Loucy (cell line): ENCODE results near the gene PNCK.

ENCODE experiments used
- H2AFZ ChIP-seq: fragments of 200-600 bp; sonication (generic); 2 replicates; pipeline ENCODE4 v1.6.0; 2016; ENCODE audit warnings: antibody characterized with exemption, mild to moderate bottlenecking, low read length, moderate library complexity
- H3F3A ChIP-seq: fragments of 200-600 bp; 2 replicates; pipeline ENCODE4 v1.6.0; 2016; ENCODE audit warnings: antibody characterized with exemption, low read depth, mild to moderate bottlenecking
- H3K27me3 ChIP-seq: fragments of 200-600 bp; sonication (generic); 2 replicates; pipeline ENCODE4 v1.6.1; 2014; ENCODE audit warnings: low read length, mild to moderate bottlenecking; ENCODE audit not compliant: insufficient read depth, poor library complexity, severe bottlenecking
- H3K36me3 ChIP-seq: fragments of 200-600 bp; sonication (generic); 2 replicates; pipeline ENCODE4 v1.6.1; 2016; ENCODE audit warnings: low read length; ENCODE audit not compliant: insufficient read depth
- H3K4me1 ChIP-seq: fragments of 200-600 bp; sonication (generic); 2 replicates; pipeline ENCODE4 v1.5.1; 2014; ENCODE audit warnings: low read length, mild to moderate bottlenecking; ENCODE audit not compliant: insufficient read depth, poor library complexity, severe bottlenecking
- H3K4me2 ChIP-seq: fragments of 200-600 bp; sonication (generic); 2 replicates; pipeline ENCODE4 v1.6.0; 2014; ENCODE audit warnings: antibody characterized with exemption, low read length, low read depth, mild to moderate bottlenecking; ENCODE audit not compliant: poor library complexity, severe bottlenecking
- H3K4me3 ChIP-seq: fragments of 200-600 bp; sonication (generic); 2 replicates; pipeline ENCODE4 v1.5.1; 2014; ENCODE audit warnings: low read length, mild to moderate bottlenecking, mixed read lengths; ENCODE audit not compliant: poor library complexity, severe bottlenecking
- H3K79me2 ChIP-seq: fragments of 200-600 bp; sonication (generic); 2 replicates; pipeline ENCODE4 v1.6.1; 2014; ENCODE audit warnings: low read length; ENCODE audit not compliant: insufficient read depth
- H3K9ac ChIP-seq: fragments of 200-600 bp; sonication (generic); 2 replicates; pipeline ENCODE4 v1.6.0; 2014; ENCODE audit warnings: mild to moderate bottlenecking, low read depth, low read length, moderate library complexity; ENCODE audit not compliant: poor library complexity, severe bottlenecking
- H3K9me2 ChIP-seq: fragments of 200-600 bp; sonication (generic); replicated peaks from 2 replicates; pipeline ENCODE4 v1.6.1; 2016; ENCODE audit warnings: low read depth, low read length, mixed read lengths
- H3K9me3 ChIP-seq: fragments of 200-600 bp; sonication (generic); 2 replicates; pipeline ENCODE4 v1.6.1; 2014; ENCODE audit warnings: mild to moderate bottlenecking, antibody characterized with exemption, low read length, low read depth; ENCODE audit not compliant: insufficient read depth
- H4K20me1 ChIP-seq: fragments of 200-600 bp; sonication (generic); 2 replicates; pipeline ENCODE4 v1.6.0; 2014; ENCODE audit warnings: antibody characterized with exemption, low read length, mild to moderate bottlenecking; ENCODE audit not compliant: insufficient read depth, poor library complexity, severe bottlenecking
- CTCF ChIP-seq: fragments of 200-600 bp; sonication (generic); conservative IDR thresholded peaks from 2 replicates; pipeline ENCODE4 v1.5.1; 2014; ENCODE audit warnings: mild to moderate bottlenecking, antibody characterized with exemption, low read length
- EZH2phosphoT487 ChIP-seq: fragments of 200-600 bp; IDR thresholded peaks from 2 replicates; pipeline ENCODE4 v1.6.1; 2018; ENCODE audit warnings: antibody characterized with exemption, mild to moderate bottlenecking, moderate library complexity, borderline replicate concordance

PNCK gene

GRCh38 chrX:153621949-153622598 is 51.5 kb downstream of the PNCK start:
- Histone ChIP-seq H3K36me3 (no peaks in the 10 kb centered on the region), H3F3A (no peaks in the 10 kb centered on the region), H3K9me2 (no peaks in the 10 kb centered on the region), H3K27me3 (no peaks in the 10 kb centered on the region), H3K9me3 (no peaks in the 10 kb centered on the region), H4K20me1 (no peaks in the 10 kb centered on the region), H3K4me1 (no peaks in the 10 kb centered on the region), H3K9ac (no peak overlapping the region), H3K79me2 (no peaks in the 10 kb centered on the region), H3K4me3 (no peak overlapping the region), H2AFZ (no peak overlapping the region), H3K4me2 (no peak overlapping the region)
- TF ChIP-seq CTCF (no peak), EZH2phosphoT487 (no peak)

- H2AFZ ChIP-seq, result no peak overlapping the region
- no peak overlapping the region for H3K4me2 ChIP-seq
- no peaks in the 10 kb centered on the region for H3F3A ChIP-seq
- TF ChIP-seq CTCF, result no peak
- no peak for TF ChIP-seq EZH2phosphoT487
- no peaks in the 10 kb centered on the region for H4K20me1 ChIP-seq
- no peak overlapping the region for H3K4me3 ChIP-seq
- no peaks in the 10 kb centered on the region for H3K79me2 ChIP-seq
- no peak overlapping the region for H3K9ac ChIP-seq
- no peaks in the 10 kb centered on the region for H3K9me2 ChIP-seq
- H3K9me3 ChIP-seq, result no peaks in the 10 kb centered on the region
- no peaks in the 10 kb centered on the region for H3K27me3 ChIP-seq
- no peaks in the 10 kb centered on the region for H3K4me1 ChIP-seq
- H3K36me3 ChIP-seq, result no peaks in the 10 kb centered on the region
Observed at GRCh38 chrX:153620576-153620975, 53.0 kb downstream of the PNCK start.
